Measurements from ENCODE around the gene ZKSCAN4. TPM values are rescaled to one million over a fixed set of nuclear protein-coding genes. Genes with fewer than 3 reads are reported as not detected.

The ZKSCAN4 gene
- total RNA-seq, 1 donor from 2014 or later, result 3.1 TPM

- no peak overlapping the region for H3K4me3 ChIP-seq
- peaks cover 0 to 7% of the 10 kb centered on the region in 2 donors for H3K4me1 ChIP-seq
- DNase-seq (ENCODE audit: low spot score in 2 of 2), result no peak
- H3K9me3 ChIP-seq, result no peaks in the 10 kb centered on the region
- intact Hi-C loops (cut with DNase I), result loop anchor here (10.0 kb wide), 1 partner anchor 316 kb away; no protein-coding TSS in a partner anchor
- no peak for TF ChIP-seq CTCF (IDR thresholded peaks at IDR 0.05)
- H3K27ac ChIP-seq, result no peak overlapping the region
- no peaks in the 10 kb centered on the region for H3K36me3 ChIP-seq
- H3K27me3 ChIP-seq, result no peaks in the 10 kb centered on the region
Observed at GRCh38 chr6:28220257-28221133, 31.6 kb downstream of the ZKSCAN4 start.

- no peak for TF ChIP-seq CTCF (IDR thresholded peaks at IDR 0.05)
- Histone ChIP-seq H3K36me3 (no peaks in the 10 kb centered on the region), H3K27ac (peak overlapping the region; percentile 57 to 63), H3K27me3 (no peaks in the 10 kb centered on the region), H3K4me1 (peaks cover 0 to 3% of the 10 kb centered on the region in 2 donors), H3K4me3 (peak overlapping the region; percentile 59 to 86), H3K9me3 (no peaks in the 10 kb centered on the region)
- intact Hi-C loops (cut with DNase I), result loop anchor here (5.0 kb wide), 1 partner anchor 136 kb away; the partner anchor contains the start of gene ZNF165
- DNase-seq (ENCODE audit: low spot score in 2 of 2), result peak in 1 of 2 donors; percentile 78
Observed at GRCh38 chr6:28218312-28219248, 33.5 kb downstream of the ZKSCAN4 start.

GRCh38 chr6:28217890-28218289 lies 34.2 kb downstream of the ZKSCAN4 start:
- Histone ChIP-seq H3K36me3 (no peaks in the 10 kb centered on the region), H3K4me1 (peaks cover 0 to 3% of the 10 kb centered on the region in 2 donors), H3K4me3 (peak overlapping the region in 1 of 2 donors; percentile 86), H3K27me3 (no peaks in the 10 kb centered on the region), H3K27ac (no peak overlapping the region), H3K9me3 (no peaks in the 10 kb centered on the region)
- no peak for DNase-seq (ENCODE audit: low spot score in 2 of 2)
- TF ChIP-seq CTCF (IDR thresholded peaks at IDR 0.05), result no peak
- intact Hi-C loops (cut with DNase I), result loop anchor here (5.0 kb wide), 1 partner anchor 136 kb away; the partner anchor contains the start of gene ZNF165

- Histone ChIP-seq H3K9me3 (no peaks in the 10 kb centered on the region), H3K27ac (no peak overlapping the region), H3K27me3 (peaks cover 4% of the 10 kb centered on the region), H3K36me3 (no peaks in the 10 kb centered on the region), H3K4me3 (no peak overlapping the region), H3K4me1 (peaks cover 0 to 3% of the 10 kb centered on the region in 2 donors)
- no peak for DNase-seq (ENCODE audit: low spot score in 2 of 2)
- TF ChIP-seq CTCF (IDR thresholded peaks at IDR 0.05), result no peak
- intact Hi-C loops (cut with DNase I), result loop anchor here (5.0 kb wide), 1 partner anchor 133 kb away; the partner anchor contains the start of gene ZNF165
Observed at GRCh38 chr6:28215425-28215824, 36.6 kb downstream of the ZKSCAN4 start.

- Histone ChIP-seq H3K36me3 (no peaks in the 10 kb centered on the region), H3K4me1 (peaks cover 0 to under 1% of the 10 kb centered on the region in 2 donors), H3K27me3 (peaks cover 19% of the 10 kb centered on the region), H3K9me3 (no peaks in the 10 kb centered on the region), H3K27ac (no peak overlapping the region), H3K4me3 (no peak overlapping the region)
- no peak for DNase-seq (ENCODE audit: low spot score in 2 of 2)
- intact Hi-C loops (cut with DNase I), result no loop called here
- TF ChIP-seq CTCF (IDR thresholded peaks at IDR 0.05), result no peak
Observed at GRCh38 chr6:28213213-28213523, 38.9 kb downstream of the ZKSCAN4 start.
